ENCODE measurements around the gene MAPK8.

The MAPK8 gene

GRCh38 chr10:48292616-48293015, 13.9 kb upstream of the MAPK8 start:
- DNase-seq, result no peak

- DNase-seq, result no peak
Measured at GRCh38 chr10:48294431-48294830, 12.0 kb upstream of the MAPK8 start.

DNA sequence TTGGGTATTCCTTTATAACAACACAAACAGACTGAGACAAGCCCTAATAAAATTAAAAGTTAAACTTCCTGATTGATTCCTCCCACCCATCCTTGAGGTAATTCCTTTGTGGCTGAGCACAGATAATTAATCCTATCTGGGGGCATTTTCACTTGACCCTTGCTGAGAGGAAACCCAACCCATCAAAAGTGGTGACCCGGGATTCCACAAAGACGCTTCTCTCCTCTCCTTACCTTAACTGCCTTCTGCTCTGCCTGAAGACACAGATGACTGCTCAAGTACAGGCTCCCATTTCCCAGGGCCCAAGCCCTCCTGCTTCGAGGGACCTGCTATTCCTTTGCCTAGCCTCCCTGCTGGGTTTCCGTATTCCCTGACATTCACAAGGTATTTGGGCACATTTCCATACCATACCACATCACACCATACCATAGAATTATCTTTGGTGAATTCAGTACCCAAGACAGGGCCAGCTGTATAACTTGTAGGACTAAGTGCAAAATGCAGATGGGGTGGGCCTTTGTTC, 9.8 kb upstream of the MAPK8 start:
- no peak for DNase-seq

DNA sequence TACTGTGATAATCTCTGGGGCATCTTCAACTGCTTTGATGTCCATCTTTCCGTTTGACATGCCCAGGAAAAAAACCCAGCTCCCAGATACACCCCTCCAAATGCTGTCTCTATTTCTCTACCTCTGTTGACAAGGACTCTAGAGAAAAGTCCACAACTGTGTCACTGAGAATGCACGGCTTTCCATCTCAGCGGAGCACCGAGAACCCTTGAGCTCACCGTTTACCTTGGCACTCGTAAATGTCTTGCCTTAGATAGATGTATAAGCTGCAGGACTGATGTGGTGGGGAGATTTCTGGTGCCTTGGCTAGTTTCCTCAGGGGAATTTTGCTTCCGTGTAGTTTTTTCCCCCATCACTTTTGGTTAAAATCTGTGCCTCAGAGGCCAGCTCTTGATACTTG, 7.4 kb upstream of the MAPK8 start:
- no peak for DNase-seq

- DNase-seq, result no peak
Measured at GRCh38 chr10:48299692-48300091, 6.8 kb upstream of the MAPK8 start.

GRCh38 chr10:48300556-48300955, 5.9 kb upstream of the MAPK8 start:
- DNase-seq, result no peak

GRCh38 chr10:48302515-48303476, 3.7 kb upstream of the MAPK8 start:
- no peak for DNase-seq

DNA sequence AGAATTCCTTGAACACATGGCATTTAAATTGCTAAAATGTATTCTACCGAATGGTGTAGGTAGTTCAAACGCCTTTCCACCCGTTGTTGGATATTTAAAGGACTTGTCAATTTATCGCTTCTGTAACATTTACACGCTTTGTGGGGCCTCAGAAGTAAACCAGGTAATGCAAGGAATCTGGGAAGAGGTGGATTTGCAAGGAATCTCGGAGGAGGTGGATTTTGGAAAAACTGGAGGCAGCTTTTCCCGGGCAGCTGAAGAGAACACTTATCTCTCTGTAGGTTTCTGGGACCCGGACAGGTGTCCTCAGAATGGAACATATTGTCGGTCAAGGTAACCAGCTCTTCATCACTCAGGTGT, 592 bp upstream of the MAPK8 start:
- no peak for DNase-seq

DNA sequence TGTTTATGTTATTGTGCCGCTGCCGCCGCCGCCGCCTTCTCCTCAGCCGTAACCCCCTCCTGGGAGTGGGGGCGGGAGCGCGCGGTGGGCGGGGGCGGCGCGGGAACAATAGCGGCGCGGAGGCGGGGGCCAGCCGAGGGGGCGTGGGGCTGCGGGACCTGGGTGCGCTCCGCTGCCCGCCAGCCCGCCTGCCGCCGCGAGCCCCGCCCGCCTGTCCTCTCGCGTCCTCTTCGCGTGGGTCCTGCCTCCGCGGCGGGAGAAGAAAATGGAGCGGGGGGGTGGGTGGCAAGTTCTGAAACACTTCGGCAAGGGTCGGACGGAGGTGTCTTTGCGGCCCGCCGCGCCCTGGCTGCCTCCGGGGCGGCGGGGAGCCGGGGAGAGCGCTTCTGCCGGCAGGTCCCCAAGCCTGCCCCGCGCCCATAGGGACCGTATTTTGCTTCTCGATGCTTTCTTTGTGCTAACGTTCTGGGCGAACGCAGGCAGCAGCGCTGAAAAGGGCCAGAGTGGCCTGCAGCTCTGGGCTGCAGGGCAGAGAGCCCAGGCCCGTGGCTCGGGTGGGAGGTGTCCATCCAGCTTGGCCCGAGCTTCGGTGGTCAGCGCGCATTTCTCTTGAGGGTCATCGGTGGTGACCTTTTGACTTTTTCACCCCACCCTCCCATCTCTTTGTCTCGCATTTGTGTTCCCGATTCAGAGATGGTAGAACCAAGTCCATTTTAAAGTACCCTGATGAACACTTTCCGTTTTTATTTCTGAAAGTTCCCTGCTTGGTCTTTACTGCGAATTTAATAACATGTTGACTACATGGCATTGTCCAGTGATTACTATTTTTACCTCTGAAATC, 613 bp downstream of the MAPK8 start:
- DNase-seq, result no peak

DNA sequence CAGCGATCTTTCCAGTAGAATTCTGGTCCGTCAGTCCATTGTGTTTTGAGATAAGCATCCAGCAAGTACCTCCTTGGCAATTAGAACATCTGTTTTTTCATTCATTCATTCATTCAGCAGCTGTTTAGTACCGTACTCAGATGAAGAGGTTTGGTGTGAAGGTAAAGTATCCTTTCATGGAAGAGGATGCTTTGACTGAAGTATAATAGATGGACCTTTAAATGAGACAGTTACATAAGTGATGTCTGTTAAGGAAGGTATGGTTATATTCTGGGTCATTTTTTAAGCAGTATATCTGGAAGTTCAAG, 1.2 kb downstream of the MAPK8 start:
- DNase-seq, result no peak

DNA sequence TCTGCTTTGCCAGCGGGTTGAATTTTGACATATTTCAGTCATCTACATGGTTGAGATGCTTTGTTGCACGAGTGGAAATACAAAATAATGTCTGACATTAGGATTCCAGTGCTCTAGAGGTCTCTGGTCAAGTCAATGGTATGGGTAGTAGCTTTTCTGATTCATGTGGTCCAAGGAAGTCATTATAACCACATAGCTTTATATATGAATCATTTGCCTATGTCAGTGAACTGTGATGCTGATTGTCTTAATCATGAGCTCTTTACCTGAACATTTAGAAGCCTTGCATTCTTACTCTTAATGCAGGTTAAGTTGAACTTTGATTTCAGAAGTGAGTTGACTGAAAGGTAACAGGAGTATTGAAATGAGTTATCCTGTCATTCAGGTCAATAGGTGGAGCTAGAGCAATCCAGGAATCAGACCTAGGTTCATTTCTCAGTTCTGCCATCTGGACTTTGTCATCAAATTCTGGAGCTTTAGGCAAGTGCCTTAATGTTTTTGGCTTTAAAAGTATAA, 3.3 kb downstream of the MAPK8 start:
- no peak for DNase-seq

- DNase-seq, result no peak
Measured at GRCh38 chr10:48314107-48314506, 7.6 kb downstream of the MAPK8 start.

- DNase-seq, result no peak
Measured at GRCh38 chr10:48316236-48316635, 9.8 kb downstream of the MAPK8 start.

- DNase-seq, result no peak
Measured at GRCh38 chr10:48317321-48317990, 11.0 kb downstream of the MAPK8 start.

- DNase-seq, result no peak
Measured at GRCh38 chr10:48322017-48322416, 15.5 kb downstream of the MAPK8 start.

- no peak for DNase-seq
Measured at GRCh38 chr10:48324580-48324979, 18.1 kb downstream of the MAPK8 start.

- no peak for DNase-seq
Measured at GRCh38 chr10:48330269-48330668, 23.8 kb downstream of the MAPK8 start.

DNA sequence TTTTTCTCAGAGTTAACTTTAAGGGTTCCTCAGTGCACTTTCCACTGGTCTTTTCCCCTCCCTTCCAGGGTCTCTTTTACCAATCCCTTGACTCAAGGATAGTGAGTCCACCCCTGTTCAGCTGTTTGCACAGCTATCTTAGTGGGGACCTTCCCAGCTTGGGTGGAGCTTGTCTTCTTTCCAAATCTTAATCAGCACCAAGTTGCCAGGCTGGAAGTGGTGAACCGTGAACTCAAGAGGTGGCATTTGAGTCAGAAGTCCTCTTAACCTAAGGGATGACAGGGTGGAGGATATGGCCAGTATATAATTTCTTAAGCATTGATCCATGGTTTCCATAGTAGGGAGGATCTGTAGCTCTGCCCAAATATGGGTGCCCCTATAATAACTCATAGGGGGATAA, 25.0 kb downstream of the MAPK8 start:
- DNase-seq, result no peak

DNA sequence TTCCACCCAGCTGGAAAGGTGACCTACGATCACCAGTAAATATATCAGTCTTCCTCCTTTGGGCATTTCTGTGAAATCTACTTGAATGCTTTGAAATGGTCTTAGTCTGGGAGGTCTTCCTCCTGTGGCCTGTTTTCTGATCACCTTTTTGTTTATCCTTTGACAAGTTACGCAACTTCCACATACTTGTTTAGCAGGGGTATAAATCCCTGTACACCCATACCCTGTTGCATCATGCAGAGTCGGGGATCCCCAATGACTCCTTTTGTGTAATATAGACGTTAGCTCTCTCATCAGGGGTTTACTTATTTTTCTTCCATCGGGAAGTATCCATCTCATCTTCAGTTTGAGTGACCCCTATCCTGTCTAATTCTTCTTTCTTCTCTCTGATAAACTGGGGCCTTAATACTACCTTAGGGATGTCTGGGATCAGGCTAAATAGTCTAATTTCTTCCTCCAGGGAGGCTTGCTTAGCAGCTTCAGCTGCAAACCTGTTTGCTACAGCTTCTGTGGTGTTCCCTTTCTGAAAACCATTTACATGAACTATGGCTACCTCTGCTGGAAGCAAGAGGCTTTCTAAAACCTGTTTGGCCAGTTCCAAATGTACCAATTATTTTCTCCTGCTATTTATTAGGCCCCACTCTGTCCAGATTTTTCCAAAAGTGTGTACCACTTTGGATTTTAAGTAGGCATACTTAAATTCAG, 25.8 kb downstream of the MAPK8 start:
- no peak for DNase-seq

GRCh38 chr10:48332871-48333216, 26.4 kb downstream of the MAPK8 start:
- DNase-seq, result no peak

DNA sequence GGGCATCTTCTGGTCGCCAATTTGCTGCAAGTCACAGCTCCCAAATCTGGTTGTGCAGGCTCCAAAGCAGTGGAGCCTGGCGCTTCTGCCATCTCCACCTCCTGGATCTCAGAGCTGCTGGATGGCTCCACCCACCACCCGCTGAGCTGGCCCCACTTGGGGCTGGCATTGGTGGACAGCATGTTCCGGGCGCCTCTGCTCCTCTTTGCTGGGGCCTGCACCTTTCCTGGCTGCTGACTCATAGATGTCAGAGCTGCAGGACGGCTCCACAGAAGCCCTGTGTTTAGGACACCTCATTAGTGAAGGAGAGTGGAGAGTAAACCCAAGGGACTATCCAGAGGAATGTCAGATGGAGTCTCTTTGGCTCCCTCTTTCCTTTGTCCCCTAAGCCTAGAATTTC, 27.4 kb downstream of the MAPK8 start:
- no peak for DNase-seq

DNA sequence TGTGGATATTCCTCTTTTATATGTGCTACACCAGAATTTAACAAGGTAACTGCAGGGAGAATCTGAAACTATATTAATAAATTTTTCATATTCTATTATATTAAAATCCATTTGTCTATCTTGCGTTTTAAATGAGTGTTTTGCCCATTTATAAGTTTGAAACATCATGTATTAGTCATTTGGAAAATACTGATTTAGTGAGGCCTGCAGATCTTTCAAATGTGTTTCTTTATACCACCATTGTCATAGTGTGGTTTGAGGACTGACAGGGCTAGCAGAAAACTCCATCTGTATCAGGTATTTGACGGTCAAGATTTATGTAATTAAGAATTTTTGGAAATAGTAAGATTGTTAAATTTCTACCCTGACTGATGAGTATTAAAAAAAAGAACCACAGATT, 29.3 kb downstream of the MAPK8 start:
- DNase-seq, result no peak

All from NCI-H2029 treated with DMSO at 0.1 percent for 48 hours (cell line).